Peyer's patch (tissue), 4 donors: Measurements from ENCODE around the gene CLDN18.

ENCODE experiments used
- POLR2A ChIP-seq, 2 donors: fragments of 450-650 bp; IDR thresholded peaks; one replicate each; pipeline ENCODE4 v1.5.1; 2017; ENCODE audit warnings: antibody characterized with exemption in 2 of 2, mild to moderate bottlenecking in 2 of 2, moderate library complexity in 2 of 2
- TF ChIP-seq, protein P1 (sequence below), 6 experiments: fragments of 450-650 bp in 4 of 6; fragments of 200-600 bp in 2 of 6; sonication (generic) in 1 of 6; IDR thresholded peaks; one replicate each; pipeline ENCODE4 v1.5.1; 2017 to 2019; ENCODE audit warnings: antibody characterized with exemption in 6 of 6, mild to moderate bottlenecking in 3 of 6, moderate library complexity in 1 of 6

DNA sequence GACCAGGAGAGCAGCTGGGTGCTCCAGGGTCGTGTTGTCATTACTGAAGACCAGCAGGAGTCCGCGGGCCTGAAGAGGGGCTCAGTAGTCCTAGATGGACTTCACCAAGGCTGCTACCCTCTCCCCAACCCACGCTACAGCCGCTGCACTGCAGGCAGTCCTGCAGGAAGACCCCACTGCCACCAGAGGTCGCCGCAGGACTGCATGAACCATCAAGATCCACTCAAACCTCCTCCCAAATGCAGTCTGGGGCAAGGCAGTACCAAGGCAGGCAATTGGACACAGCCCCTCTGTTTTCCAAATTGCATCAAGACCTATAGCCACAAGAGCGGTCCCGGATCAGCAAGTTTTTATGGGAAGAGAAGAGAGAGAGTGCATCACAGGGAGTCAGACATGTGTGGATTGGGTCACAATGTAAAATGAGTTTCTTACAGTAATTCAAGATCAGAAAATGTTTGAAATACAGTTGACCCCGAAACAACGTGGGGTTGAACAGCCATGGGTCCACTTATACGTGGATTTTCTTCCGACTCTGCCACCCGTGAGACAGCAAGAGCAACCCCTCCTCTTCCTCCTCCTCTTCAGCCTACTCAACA lies 58.7 kb downstream of the CLDN18 start:
- TF ChIP-seq POLR2A (IDR thresholded peaks at IDR 0.05) = no peak
- TF ChIP-seq, protein P1, sequence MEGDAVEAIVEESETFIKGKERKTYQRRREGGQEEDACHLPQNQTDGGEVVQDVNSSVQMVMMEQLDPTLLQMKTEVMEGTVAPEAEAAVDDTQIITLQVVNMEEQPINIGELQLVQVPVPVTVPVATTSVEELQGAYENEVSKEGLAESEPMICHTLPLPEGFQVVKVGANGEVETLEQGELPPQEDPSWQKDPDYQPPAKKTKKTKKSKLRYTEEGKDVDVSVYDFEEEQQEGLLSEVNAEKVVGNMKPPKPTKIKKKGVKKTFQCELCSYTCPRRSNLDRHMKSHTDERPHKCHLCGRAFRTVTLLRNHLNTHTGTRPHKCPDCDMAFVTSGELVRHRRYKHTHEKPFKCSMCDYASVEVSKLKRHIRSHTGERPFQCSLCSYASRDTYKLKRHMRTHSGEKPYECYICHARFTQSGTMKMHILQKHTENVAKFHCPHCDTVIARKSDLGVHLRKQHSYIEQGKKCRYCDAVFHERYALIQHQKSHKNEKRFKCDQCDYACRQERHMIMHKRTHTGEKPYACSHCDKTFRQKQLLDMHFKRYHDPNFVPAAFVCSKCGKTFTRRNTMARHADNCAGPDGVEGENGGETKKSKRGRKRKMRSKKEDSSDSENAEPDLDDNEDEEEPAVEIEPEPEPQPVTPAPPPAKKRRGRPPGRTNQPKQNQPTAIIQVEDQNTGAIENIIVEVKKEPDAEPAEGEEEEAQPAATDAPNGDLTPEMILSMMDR (IDR thresholded peaks at IDR 0.05) = peak; percentile 48 to 89 (median 85)
